Activated CD8-positive, alpha-beta T cell treated with anti-CD3 and anti-CD28 coated beads for 36 hours (primary cell): ENCODE data around the gene FAM83C. TPM values are rescaled to one million over a fixed set of nuclear protein-coding genes. Genes with fewer than 3 reads are reported as not detected.
A peak's percentile ranks its signal among the peaks of the same experiment; 100 is the strongest.

ENCODE experiments used
- ATAC-seq: fragments of 200-7000 bp; cut with Tn5 transposase; one replicate; pipeline ENCODE4 v1.10.0; 2021; ENCODE audit warnings: mild to moderate bottlenecking, moderate library complexity
- CTCF ChIA-PET: fragments of 350-600 bp; sonication (Branson Sonifier 250); formaldehyde crosslinking; loops from one replicate; lab custom pipeline; 2021; ENCODE audit warnings: antibody characterized with exemption; lab: Charles Lee
- POLR2A ChIA-PET: fragments of 350-600 bp; sonication (Branson Sonifier 250); formaldehyde crosslinking; loops from one replicate; lab custom pipeline; 2021; ENCODE audit warnings: antibody characterized with exemption; lab: Charles Lee
- DNase-seq: peaks from one replicate; pipeline ENCODE4 v3.0.0-alpha.2; 2020
- H3K27ac Mint-ChIP-seq: one replicate; pipeline ENCODE4 v1.8.0; 2021; ENCODE audit warnings: mild to moderate bottlenecking, mixed read lengths
- H3K27me3 Mint-ChIP-seq: one replicate; pipeline ENCODE4 v1.8.0; 2021; ENCODE audit warnings: mixed read lengths
- H3K36me3 Mint-ChIP-seq: one replicate; pipeline ENCODE4 v1.8.0; 2021; ENCODE audit warnings: low read depth, mixed read lengths
- H3K4me1 Mint-ChIP-seq: one replicate; pipeline ENCODE4 v1.8.0; 2021; ENCODE audit warnings: low read depth, mixed read lengths
- H3K4me3 Mint-ChIP-seq: one replicate; pipeline ENCODE4 v1.8.0; 2021; ENCODE audit warnings: mild to moderate bottlenecking, moderate library complexity, mixed read lengths
- H3K9me3 Mint-ChIP-seq: one replicate; pipeline ENCODE4 v1.8.0; 2021; ENCODE audit warnings: mixed read lengths
- intact Hi-C: fragments of 100-400 bp; cut with micrococcal nuclease; formaldehyde crosslinking; loops from one replicate; pipeline ENCODE4 v1.10.0; 2022
- total RNA-seq, 2 experiments: library from RNA; stranded (reverse); gene quantifications; one replicate each; pipeline ENCODE4 v1.2.3, GENCODE V29; 2021
- TF ChIP-seq, protein P1 (sequence below): fragments of 200-600 bp; IDR thresholded peaks from one replicate; pipeline ENCODE4 v1.8.0; 2022; ENCODE audit warnings: antibody characterized with exemption, mild to moderate bottlenecking

FAM83C gene
- total RNA-seq, 2 experiments from 2014 or later = not detected

DNA sequence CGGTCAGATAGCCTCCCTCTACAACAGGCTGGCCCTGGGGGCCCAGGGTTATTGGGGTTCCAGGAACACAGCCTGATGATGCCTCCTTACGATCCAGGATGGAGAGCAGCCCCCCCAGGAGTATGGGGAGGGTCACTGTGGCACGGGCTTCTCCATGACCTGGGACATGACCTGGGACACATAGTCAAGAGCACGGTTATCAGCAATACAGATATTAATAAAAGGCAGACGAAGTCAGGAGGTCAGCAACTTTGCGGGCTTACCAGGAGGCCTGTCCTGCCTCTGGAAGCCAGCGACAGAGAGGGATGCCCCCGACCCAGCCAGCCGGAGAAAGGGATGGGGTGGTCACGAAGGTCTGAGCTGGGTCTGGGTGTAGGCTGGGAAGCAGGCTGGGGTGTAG, 15.1 kb downstream of the FAM83C start:
- TF ChIP-seq, protein P1, sequence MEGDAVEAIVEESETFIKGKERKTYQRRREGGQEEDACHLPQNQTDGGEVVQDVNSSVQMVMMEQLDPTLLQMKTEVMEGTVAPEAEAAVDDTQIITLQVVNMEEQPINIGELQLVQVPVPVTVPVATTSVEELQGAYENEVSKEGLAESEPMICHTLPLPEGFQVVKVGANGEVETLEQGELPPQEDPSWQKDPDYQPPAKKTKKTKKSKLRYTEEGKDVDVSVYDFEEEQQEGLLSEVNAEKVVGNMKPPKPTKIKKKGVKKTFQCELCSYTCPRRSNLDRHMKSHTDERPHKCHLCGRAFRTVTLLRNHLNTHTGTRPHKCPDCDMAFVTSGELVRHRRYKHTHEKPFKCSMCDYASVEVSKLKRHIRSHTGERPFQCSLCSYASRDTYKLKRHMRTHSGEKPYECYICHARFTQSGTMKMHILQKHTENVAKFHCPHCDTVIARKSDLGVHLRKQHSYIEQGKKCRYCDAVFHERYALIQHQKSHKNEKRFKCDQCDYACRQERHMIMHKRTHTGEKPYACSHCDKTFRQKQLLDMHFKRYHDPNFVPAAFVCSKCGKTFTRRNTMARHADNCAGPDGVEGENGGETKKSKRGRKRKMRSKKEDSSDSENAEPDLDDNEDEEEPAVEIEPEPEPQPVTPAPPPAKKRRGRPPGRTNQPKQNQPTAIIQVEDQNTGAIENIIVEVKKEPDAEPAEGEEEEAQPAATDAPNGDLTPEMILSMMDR = no peak
- Mint-ChIP-seq H3K4me3 (peak overlapping the region; percentile 98), H3K36me3 (peaks cover 54% of the 10 kb centered on the region), H3K4me1 (peaks cover 12% of the 10 kb centered on the region), H3K27me3 (no peaks in the 10 kb centered on the region), H3K27ac (peak overlapping the region; percentile 99), H3K9me3 (no peaks in the 10 kb centered on the region)
- ATAC-seq = no peak
- ChIA-PET POLR2A (interaction anchor here (1.0 to 1.9 kb wide), 4 partner anchors 10 to 130 kb away, joined by 3 to 5 read pairs (median 3); partner anchors contain the start of gene EDEM2), CTCF (interaction anchor here (0.8 to 4.0 kb wide), 4 partner anchors 8 to 181 kb away, joined by 3 to 18 read pairs (median 4); partner anchors contain the start of gene EIF6)
- intact Hi-C loops = no loop called here
- DNase-seq = no peak

DNA sequence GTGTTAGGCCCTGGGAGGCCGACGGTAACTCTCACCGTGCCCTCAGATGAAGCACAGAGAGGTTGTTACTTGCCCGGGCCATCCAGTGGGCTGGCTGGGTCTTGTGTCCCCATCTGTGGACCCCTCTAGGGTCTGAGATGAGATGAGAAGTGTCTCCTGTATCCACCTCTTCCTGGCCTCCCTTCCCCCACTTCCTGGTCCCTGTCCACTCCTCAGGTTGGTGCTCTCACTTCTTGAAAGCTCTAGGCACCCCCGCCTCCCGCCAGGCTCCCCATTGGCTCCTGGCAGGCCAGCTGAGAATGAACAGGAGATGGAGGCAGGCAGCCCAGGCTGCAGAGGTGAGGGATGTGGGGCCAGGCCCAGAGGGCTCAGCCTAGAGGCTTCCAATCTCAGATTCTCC, 15.8 kb downstream of the FAM83C start:
- Mint-ChIP-seq H3K9me3 (no peaks in the 10 kb centered on the region), H3K36me3 (peaks cover 48% of the 10 kb centered on the region), H3K4me3 (peak overlapping the region; percentile 98), H3K27ac (peak overlapping the region; percentile 99), H3K27me3 (no peaks in the 10 kb centered on the region), H3K4me1 (peaks cover 8% of the 10 kb centered on the region)
- ATAC-seq = no peak
- intact Hi-C loops = no loop called here
- CTCF ChIA-PET = interaction anchor here (0.8 kb wide), 1 partner anchor 8 kb away, joined by 4 read pairs; the partner anchor contains the start of gene EIF6
- POLR2A ChIA-PET = interaction anchor here (1.0 to 1.9 kb wide), 4 partner anchors 9 to 130 kb away, joined by 3 to 5 read pairs (median 3); partner anchors contain the start of gene EDEM2
- peak; percentile 21 for DNase-seq
- TF ChIP-seq, protein P1 = no peak

DNA sequence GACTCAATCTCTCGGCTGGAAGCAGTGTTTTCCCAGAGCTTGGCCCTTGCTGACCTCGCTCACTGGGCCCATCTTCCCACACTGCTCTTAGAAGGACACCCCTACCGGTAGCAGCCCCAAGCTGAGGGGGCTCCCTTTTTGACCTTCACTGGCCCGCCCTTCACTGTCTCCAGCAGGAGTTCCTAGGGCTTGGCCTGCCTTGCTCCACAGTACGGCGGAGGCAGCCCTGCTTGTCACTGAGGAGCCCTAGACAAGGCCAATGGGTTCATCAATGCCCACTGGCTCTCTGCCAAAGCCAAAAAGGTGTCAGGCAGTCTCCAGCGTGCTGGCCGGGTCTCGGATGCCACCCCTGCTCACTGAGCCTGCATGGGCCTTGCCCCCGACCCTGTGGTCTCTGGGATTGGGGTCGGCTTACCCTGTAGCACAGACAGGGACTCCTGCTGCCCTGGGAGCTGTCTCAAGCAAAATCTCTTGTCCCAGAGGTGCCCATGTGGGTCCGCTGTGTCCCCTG, 16.4 kb downstream of the FAM83C start:
- TF ChIP-seq, protein P1 = no peak
- Mint-ChIP-seq H3K9me3 (no peaks in the 10 kb centered on the region), H3K4me1 (peaks cover 8% of the 10 kb centered on the region), H3K27ac (peak overlapping the region; percentile 99), H3K4me3 (peak overlapping the region; percentile 98), H3K27me3 (no peaks in the 10 kb centered on the region), H3K36me3 (peaks cover 51% of the 10 kb centered on the region)
- CTCF ChIA-PET = interaction anchor here (1.4 kb wide), 1 partner anchor 128 kb away, joined by 3 read pairs; the partner anchor contains the start of gene EDEM2
- DNase-seq (no peak), ATAC-seq (no peak)
- intact Hi-C loops = no loop called here
- POLR2A ChIA-PET = interaction anchor here (0.6 to 1.9 kb wide), 6 partner anchors 9 to 129 kb away, joined by 3 to 5 read pairs (median 3); partner anchors contain the start of gene EDEM2

DNA sequence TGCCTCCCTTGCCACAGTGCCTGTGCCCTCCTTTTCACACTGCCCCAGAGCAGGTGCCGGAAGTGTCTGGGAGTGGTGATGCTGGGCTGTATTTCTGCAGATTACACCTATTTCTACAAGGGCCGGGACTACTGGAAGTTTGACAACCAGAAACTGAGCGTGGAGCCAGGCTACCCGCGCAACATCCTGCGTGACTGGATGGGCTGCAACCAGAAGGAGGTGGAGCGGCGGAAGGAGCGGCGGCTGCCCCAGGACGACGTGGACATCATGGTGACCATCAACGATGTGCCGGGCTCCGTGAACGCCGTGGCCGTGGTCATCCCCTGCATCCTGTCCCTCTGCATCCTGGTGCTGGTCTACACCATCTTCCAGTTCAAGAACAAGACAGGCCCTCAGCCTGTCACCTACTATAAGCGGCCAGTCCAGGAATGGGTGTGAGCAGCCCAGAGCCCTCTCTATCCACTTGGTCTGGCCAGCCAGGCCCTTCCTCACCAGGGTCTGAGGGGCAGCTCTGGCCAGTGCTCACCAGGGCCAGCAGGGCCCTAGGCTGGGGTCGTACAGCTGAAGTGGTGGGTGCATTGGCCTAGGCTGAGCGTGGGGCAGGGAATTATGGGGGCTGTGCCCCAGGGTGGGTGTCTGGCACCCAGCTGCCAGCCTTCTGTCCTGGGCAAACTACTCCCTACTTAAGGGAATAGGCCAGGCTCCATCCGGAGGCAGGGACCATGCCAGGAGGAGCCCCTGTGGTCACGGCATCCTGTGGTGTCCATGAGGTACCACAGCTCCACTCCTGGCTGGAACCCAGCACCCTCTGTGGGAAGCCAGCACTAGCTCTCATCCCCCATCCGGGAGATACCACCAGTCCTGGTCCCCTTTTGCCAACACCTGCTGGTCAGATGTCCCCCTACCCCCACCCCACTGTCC, 17.8 kb downstream of the FAM83C start:
- Mint-ChIP-seq H3K27ac (no peak overlapping the region), H3K9me3 (no peaks in the 10 kb centered on the region), H3K36me3 (peaks cover 38% of the 10 kb centered on the region), H3K4me3 (no peak overlapping the region), H3K27me3 (no peaks in the 10 kb centered on the region), H3K4me1 (peaks cover 8% of the 10 kb centered on the region)
- ATAC-seq = no peak
- intact Hi-C loops = no loop called here
- no peak for DNase-seq
- TF ChIP-seq, protein P1 = no peak
- ChIA-PET CTCF (interaction anchor here (0.7 to 1.4 kb wide), 2 partner anchors 66 to 127 kb away, joined by 3 read pairs; partner anchors contain the start of gene EDEM2), POLR2A (interaction anchor here (0.8 kb wide), 1 partner anchor 8 kb away, joined by 3 read pairs; no protein-coding TSS in a partner anchor)
